ENCODE results near the gene THBD.

GRCh38 chr20:23071996-23072395, 22.5 kb upstream of the THBD start:
- TF ChIP-seq PTRF (tag; IDR thresholded peaks at IDR 0.05) (no peak), FOXK1 (CRISPR knock-in tag; IDR thresholded peaks at IDR 0.05; ENCODE audit: borderline replicate concordance) (no peak), TEAD2 (tag; IDR thresholded peaks at IDR 0.05) (no peak), CBX5 (IDR thresholded peaks at IDR 0.05; ENCODE audit: borderline replicate concordance, low read depth) (no peak), RAD51 (IDR thresholded peaks at IDR 0.05; ENCODE audit: borderline replicate concordance, low read depth) (no peak), KLF10 (CRISPR knock-in tag; IDR thresholded peaks at IDR 0.05) (no peak)
- TF ChIP-seq, protein P1, sequence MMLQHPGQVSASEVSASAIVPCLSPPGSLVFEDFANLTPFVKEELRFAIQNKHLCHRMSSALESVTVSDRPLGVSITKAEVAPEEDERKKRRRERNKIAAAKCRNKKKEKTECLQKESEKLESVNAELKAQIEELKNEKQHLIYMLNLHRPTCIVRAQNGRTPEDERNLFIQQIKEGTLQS (IDR thresholded peaks at IDR 0.05), result no peak
- TF ChIP-seq, protein P1 (CRISPR knock-in tag; conservative IDR thresholded peaks at IDR 0.05), result no peak
- TF ChIP-seq, protein P2, sequence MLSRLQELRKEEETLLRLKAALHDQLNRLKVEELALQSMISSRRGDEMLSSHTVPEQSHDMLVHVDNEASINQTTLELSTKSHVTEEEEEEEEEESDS (CRISPR knock-in tag; IDR thresholded peaks at IDR 0.05), result no peak
